ENCODE measurements around the gene ADARB2.

DNA sequence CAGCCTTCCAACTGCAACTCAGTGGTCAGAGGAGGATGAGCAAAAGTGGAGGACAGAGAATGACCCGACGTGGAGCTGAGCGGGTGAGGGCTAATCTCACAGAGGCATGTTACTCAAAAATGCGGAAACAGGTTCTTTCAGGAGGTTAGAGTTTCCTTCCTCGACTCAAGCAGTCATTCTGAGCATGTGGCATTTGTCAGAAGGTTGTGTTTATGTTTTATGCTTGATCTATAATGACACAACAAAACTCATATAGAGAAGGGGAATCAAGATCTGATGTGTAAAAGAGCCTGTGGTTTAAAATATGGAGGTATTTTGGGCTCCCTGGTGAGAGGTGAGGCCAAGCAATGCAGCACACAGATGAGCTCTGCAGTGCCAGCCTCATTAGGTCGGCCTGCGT, 311.4 kb downstream of the ADARB2 start:
- TF ChIP-seq EZH2 (IDR thresholded peaks at IDR 0.05; ENCODE audit: insufficient read depth, poor library complexity, severe bottlenecking) (no peak), EZH2phosphoT487 (IDR thresholded peaks at IDR 0.05; ENCODE audit: insufficient read depth, low read depth) (no peak)
